Heart right ventricle (tissue), 16 donors: ENCODE data around the gene ZNF821. TPM values are rescaled to one million over a fixed set of nuclear protein-coding genes. Genes with fewer than 3 reads are reported as not detected.

Source experiments
- ATAC-seq, 8 donors: fragments of 200-7000 bp; cut with Tn5 transposase; one replicate each; pipeline ENCODE4 v1.9.1; 2020; ENCODE audit warnings: mild to moderate bottlenecking in 8 of 8, moderate library complexity in 8 of 8, moderate number of reproducible peaks in 1 of 8
- DNase-seq, 2 donors: peaks; one replicate each; pipeline ENCODE4 v3.0.0-alpha.2; 2020
- H3K27ac ChIP-seq, 10 donors: fragments of 200-600 bp; sonication (generic) in 2 of 10; one replicate each; pipeline versions ENCODE4 v1.5.0 to v1.8.0; 2020 to 2022; ENCODE audit warnings: mild to moderate bottlenecking in 3 of 10
- H3K27me3 ChIP-seq, 7 donors: fragments of 200-600 bp; one replicate each; pipeline ENCODE4 v1.8.0; 2021 to 2022; ENCODE audit warnings: mild to moderate bottlenecking in 2 of 7
- H3K36me3 ChIP-seq, 9 donors: fragments of 200-600 bp; sonication (generic) in 1 of 9; one replicate each; pipeline versions ENCODE4 v1.5.0 to v1.8.0; 2020 to 2022; ENCODE audit warnings: mild to moderate bottlenecking in 2 of 9
- H3K4me1 ChIP-seq, 9 donors: fragments of 200-600 bp; sonication (generic) in 1 of 9; one replicate each; pipeline versions ENCODE4 v1.5.0 to v1.8.0; 2020 to 2022; ENCODE audit warnings: mild to moderate bottlenecking in 4 of 9
- H3K4me3 ChIP-seq, 10 donors: fragments of 200-600 bp; sonication (generic) in 2 of 10; one replicate each; pipeline versions ENCODE4 v1.5.0 to v1.8.0; 2020 to 2022; ENCODE audit warnings: mild to moderate bottlenecking in 7 of 10, moderate library complexity in 2 of 10
- H3K9me3 ChIP-seq, 11 donors: fragments of 200-600 bp in 10 of 11; sonication (generic) in 2 of 11; one replicate each; pipeline versions ENCODE4 v1.5.0 to v1.8.0; 2013 to 2022; ENCODE audit warnings: mild to moderate bottlenecking in 2 of 11, control low read depth in 1 of 11, moderate library complexity in 1 of 11
- CTCF ChIP-seq, 9 donors: fragments of 200-600 bp; sonication (generic) in 2 of 9; IDR thresholded peaks; one replicate each; pipeline versions ENCODE4 v1.5.0 to v1.8.0; 2021 to 2022; ENCODE audit warnings: antibody characterized with exemption in 9 of 9, mild to moderate bottlenecking in 5 of 9, moderate library complexity in 1 of 9
- WGBS, 2 donors: extraction: QIAGEN DNeasy Blood & Tissue Kit; methylation state at CpG; one replicate each; pipeline ENCODE4 v1.1.7; 2013; ENCODE audit warnings: inconsistent platforms in 1 of 2; 5-methylcytosine and 5-hydroxymethylcytosine counted together
- intact Hi-C, 10 donors: fragments of 100-400 bp; cut with DNase I; formaldehyde crosslinking; loops; one replicate each; pipeline versions ENCODE4 v1.11.1 to v1.14.2; 2022
- polyA plus RNA-seq, 2 donors: library from polyadenylated mRNA; stranded (reverse); fragments of 200-250 nt; gene quantifications; one replicate each; pipeline ENCODE4 v1.2.3, GENCODE V29; 2013
- total RNA-seq, 10 donors: library from RNA; stranded (reverse); fragmentation: NEBNext Ultra II Directional in 3 of 10; extraction: Animal tissue kit (Norgen Biotek cat#: 25700) in 3 of 10; gene quantifications; one replicate each; pipeline versions ENCODE4 v1.2.1 to v1.2.4, GENCODE V29; 2021 to 2023
- donor health status: Arrhythmogenic right ventricular cardiomyopathy.
- donor health status: ischemic (EF 13 %, LVEDD 7.1; RV severe dilation, severe dysfunction).
- donor health status: healthy with polysubstance abuse.
- donor health status: DM: no; HTN: yes; CAD: no.
- donor health status: DM: no; HTN: no; CAD: no.
- donor health status: ischemic (EF 25% LVEDD 6.9; RV normal size, moderate dysfunction).
- donor health status: ischemic (EF 25% LVEDD 5.7; RV mildly dilated, moderate dysfunction).
- donor health status: healthy.
- donor health status: DM: yes; HTN: yes; CAD: no.
- donor health status: Ischemic cardiomyopathy.
- donor health status: ischemic (EF 35%, LVEDD 5.7; RV mildly dilated, moderate dysfunction).
- donor health status: nonischemic (EF 11% LVEDD 7.7; RV severe dilation, severe dysfunction).
- donor health status: DM: yes; HTN: yes; CAD: no.
- donor health status: PGD.
- donor health status: ischemic (EF 29% LVEDD 5.4; RV normal size, mild dysfunction).
- donor health status: nonischemic (EF 23%, LVEDD 6.1; RV moderate dilation, normal function).

ZNF821 gene
- total and polyA plus RNA-seq, 12 donors = 2.2 to 7.8 (median 3.6) TPM

GRCh38 chr16:71848622-71849021 is 35.4 kb downstream of the ZNF821 start:
- Histone ChIP-seq H3K4me1 (peaks cover 0 to 41% (median 22%) of the 10 kb centered on the region in 9 donors), H3K27ac (no peak overlapping the region), H3K9me3 (no peaks in the 10 kb centered on the region), H3K36me3 (peaks cover 0 to 60% (median 29%) of the 10 kb centered on the region in 9 donors), H3K4me3 (no peak overlapping the region), H3K27me3 (no peaks in the 10 kb centered on the region)
- TF ChIP-seq CTCF (IDR thresholded peaks at IDR 0.05) = no peak
- ATAC-seq (no peak), DNase-seq (no peak)
- 89 to 91% methylated on average over 6 of the region's 6 CpGs for WGBS, 2 donors
- intact Hi-C loops = loop anchor here in 3 of 10 donors (5.0 to 10.0 kb wide), 3 partner anchors 34 to 64 kb away; partner anchors contain the start of genes AP1G1 (in 2 of the 3) and ZNF821 (in 1 of the 3)

GRCh38 chr16:71847096-71847495 is 36.9 kb downstream of the ZNF821 start:
- intact Hi-C loops = loop anchor here in 3 of 10 donors (5.0 to 10.0 kb wide), 3 partner anchors 35 to 62 kb away; partner anchors contain the start of genes AP1G1 (in 2 of the 3) and ZNF821 (in 1 of the 3)
- H3K27me3 ChIP-seq = no peaks in the 10 kb centered on the region
- TF ChIP-seq CTCF (IDR thresholded peaks at IDR 0.05) = no peak
- 67 to 72% methylated on average over 3 of the region's 3 CpGs for WGBS, 2 donors
- peak overlapping the region in 8 of 10 donors; percentile 91 to 100 (median 99) for H3K4me3 ChIP-seq
- no peak for DNase-seq
- H3K9me3 ChIP-seq = no peaks in the 10 kb centered on the region
- H3K36me3 ChIP-seq = peaks cover 0 to 46% (median 28%) of the 10 kb centered on the region in 9 donors
- H3K4me1 ChIP-seq = peaks cover 0 to 33% (median 22%) of the 10 kb centered on the region in 9 donors
- no peak for ATAC-seq
- H3K27ac ChIP-seq = peak overlapping the region in 2 of 10 donors; percentile 93 to 97

- intact Hi-C loops = loop anchor here in 3 of 10 donors (5.0 to 10.0 kb wide), 3 partner anchors 36 to 62 kb away; partner anchors contain the start of genes AP1G1 (in 2 of the 3) and ZNF821 (in 1 of the 3)
- Histone ChIP-seq H3K4me3 (peak overlapping the region; percentile 83 to 100 (median 99)), H3K27ac (peak overlapping the region; percentile 64 to 97 (median 91)), H3K36me3 (peaks cover 0 to 39% (median 21%) of the 10 kb centered on the region in 9 donors), H3K27me3 (no peaks in the 10 kb centered on the region), H3K4me1 (peaks cover 0 to 33% (median 22%) of the 10 kb centered on the region in 9 donors), H3K9me3 (no peaks in the 10 kb centered on the region)
- ATAC-seq = peak in 4 of 8 donors; percentile 3 to 9 (median 5)
- TF ChIP-seq CTCF (IDR thresholded peaks at IDR 0.05) = no peak
- no peak for DNase-seq
- WGBS, 2 donors = 0 to 1% methylated on average over 20 of the region's 20 CpGs
Observed at GRCh38 chr16:71846431-71846830, 37.6 kb downstream of the ZNF821 start.

GRCh38 chr16:71845639-71846430 is 38.1 kb downstream of the ZNF821 start, which contains the start of gene ATXN1L:
TSS of gene ATXN1L (plus strand) at chr16:71845976. CDS start at chr16:71849741, 3,765 bp downstream.
- WGBS, 2 donors = 0 to 1% methylated on average over 52 to 62 of the region's 62 CpGs
- peak; percentile 97 to 98 (median 98) for ATAC-seq
- Histone ChIP-seq H3K27me3 (no peaks in the 10 kb centered on the region), H3K36me3 (peaks cover 0 to 33% (median 17%) of the 10 kb centered on the region in 9 donors), H3K4me1 (peaks cover 0 to 33% (median 22%) of the 10 kb centered on the region in 9 donors), H3K4me3 (peak within 1 kb of the TSS; percentile 83 to 100 (median 99)), H3K9me3 (no peaks in the 10 kb centered on the region), H3K27ac (peak within 1 kb of the TSS; percentile 64 to 97 (median 91))
- DNase-seq = peak; percentile 89 to 92
- peak in 2 of 9 donors; percentile 6 to 26 for TF ChIP-seq CTCF (IDR thresholded peaks at IDR 0.05)
- intact Hi-C loops = loop anchor here in 4 of 10 donors (1.0 to 10.0 kb wide), 6 partner anchors 19 to 61 kb away; partner anchors contain the start of genes AP1G1 (in 3 of the 4) and ZNF821 (in 1 of the 4)
